Measurements from ENCODE around the gene ADIG.

ADIG gene

GRCh38 chr20:38581013-38581412, at the start of gene ADIG:
ADIG (plus strand) TSS chr20:38581197; CDS start chr20:38581251, 54 bp downstream.
- DNase-seq = no peak

- no peak for DNase-seq
Observed at GRCh38 chr20:38534756-38535155, 46.2 kb upstream of the ADIG start.

- peak; percentile 47 for DNase-seq
Observed at GRCh38 chr20:38536310-38536709, 44.7 kb upstream of the ADIG start.

GRCh38 chr20:38537176-38537575, 43.8 kb upstream of the ADIG start:
- no peak for DNase-seq

GRCh38 chr20:38538789-38539188, 42.2 kb upstream of the ADIG start:
- DNase-seq = no peak

GRCh38 chr20:38543014-38543906, 37.7 kb upstream of the ADIG start:
- no peak for DNase-seq

GRCh38 chr20:38545771-38546170, 35.2 kb upstream of the ADIG start:
- DNase-seq = no peak

GRCh38 chr20:38547288-38548085, 33.5 kb upstream of the ADIG start:
- DNase-seq = no peak

GRCh38 chr20:38548356-38549083, 32.5 kb upstream of the ADIG start:
- no peak for DNase-seq

GRCh38 chr20:38550274-38550673, 30.7 kb upstream of the ADIG start:
- peak; percentile 8 for DNase-seq

GRCh38 chr20:38551056-38551626, 29.9 kb upstream of the ADIG start:
- DNase-seq = no peak

- DNase-seq = no peak
Observed at GRCh38 chr20:38554986-38555385, 26.0 kb upstream of the ADIG start.

GRCh38 chr20:38555395-38555794, 25.6 kb upstream of the ADIG start:
- no peak for DNase-seq

- no peak for DNase-seq
Observed at GRCh38 chr20:38557174-38557573, 23.8 kb upstream of the ADIG start.

GRCh38 chr20:38558596-38559360, 22.2 kb upstream of the ADIG start:
- no peak for DNase-seq

GRCh38 chr20:38559764-38560163, 21.2 kb upstream of the ADIG start:
- no peak for DNase-seq

- DNase-seq = no peak
Observed at GRCh38 chr20:38563802-38564431, 17.1 kb upstream of the ADIG start.

GRCh38 chr20:38564680-38565079, 16.3 kb upstream of the ADIG start:
- DNase-seq = no peak

- DNase-seq = no peak
Observed at GRCh38 chr20:38566036-38566598, 14.9 kb upstream of the ADIG start.

GRCh38 chr20:38569747-38570525, 11.1 kb upstream of the ADIG start:
- DNase-seq = no peak

Data from HCEC 1CT (cell line).